Left colon (tissue), 2 donors: ENCODE measurements around the gene URB1. TPM values are rescaled to one million over a fixed set of nuclear protein-coding genes. Genes with fewer than 3 reads are reported as not detected.
"Not testable (repeated sequence)": the region's sequence is repeated elsewhere in the genome, so short reads cannot be mapped to it uniquely, and the experiment has no call there.

Experiments
- ATAC-seq: fragments of 200-7000 bp; cut with Tn5 transposase; one replicate; pipeline ENCODE4 v1.9.1; 2020; ENCODE audit warnings: mild to moderate bottlenecking, moderate library complexity
- DNase-seq, 2 donors: peaks; one replicate each; pipeline ENCODE4 v3.0.0-alpha.2; 2020
- intact Hi-C, 2 donors: fragments of 100-400 bp; cut with DNase I in 1 of 2; cut with micrococcal nuclease in 1 of 2; formaldehyde crosslinking; loops; one replicate each; pipeline versions ENCODE4 v1.11.2 to v1.14.0; 2022; cut with DNase I, micrococcal nuclease
- total RNA-seq, 2 donors: library from RNA; stranded (reverse); fragmentation: NEBNext Ultra II Directional; extraction: Animal tissue kit (Norgen Biotek cat#: 25700); gene quantifications; one replicate each; pipeline ENCODE4 v1.2.1, GENCODE V29; 2021
- donor health status: DM: no; HTN: no; CAD: no.
- donor health status: DM: yes; HTN: yes; CAD: no.

The URB1 gene
- total RNA-seq, 2 donors from 2014 or later, result 7.3 to 12.6 TPM

DNA sequence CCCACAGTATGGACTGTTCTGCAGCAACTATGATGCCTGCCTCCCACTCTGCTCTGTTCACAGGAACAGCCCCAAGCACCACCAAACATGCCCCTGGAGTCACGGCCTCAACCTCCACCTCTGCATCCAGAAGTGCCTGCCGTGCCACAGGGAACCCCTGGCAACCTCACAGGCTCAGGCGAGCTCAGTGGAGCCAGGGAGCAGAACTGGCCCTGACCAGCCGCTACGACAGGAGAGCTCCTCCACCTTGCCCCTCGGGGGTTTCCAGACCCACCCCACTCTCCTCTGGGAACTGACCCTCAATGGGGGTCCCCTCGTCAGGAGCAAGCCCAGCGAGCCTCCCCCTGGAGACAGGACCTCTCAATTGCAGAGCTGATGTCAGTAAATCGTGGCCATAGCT, 81.2 kb downstream of the URB1 start:
- DNase-seq (no peak), ATAC-seq (no peak)
- intact Hi-C loops, result no loop called here

DNA sequence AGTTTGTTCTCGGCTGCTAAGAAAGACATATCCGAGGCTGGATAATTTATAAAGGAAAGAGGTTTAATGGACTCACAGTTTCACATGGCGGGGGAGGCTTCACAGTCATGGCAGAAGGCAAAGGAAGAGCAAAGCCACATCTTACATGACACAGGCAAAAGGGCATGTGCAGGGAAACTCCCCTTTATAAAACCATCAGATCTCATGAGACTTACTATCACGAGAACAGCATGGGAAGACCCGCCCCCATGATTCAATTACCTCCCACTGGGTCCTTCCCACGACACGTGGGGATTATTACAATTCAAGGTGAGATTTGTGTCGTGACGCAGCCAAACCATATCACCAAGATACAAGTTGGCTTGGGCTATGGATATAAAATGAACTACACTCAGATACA, 81.8 kb downstream of the URB1 start:
- DNase-seq, ATAC-seq, intact Hi-C loops: not testable (repeated sequence)

DNA sequence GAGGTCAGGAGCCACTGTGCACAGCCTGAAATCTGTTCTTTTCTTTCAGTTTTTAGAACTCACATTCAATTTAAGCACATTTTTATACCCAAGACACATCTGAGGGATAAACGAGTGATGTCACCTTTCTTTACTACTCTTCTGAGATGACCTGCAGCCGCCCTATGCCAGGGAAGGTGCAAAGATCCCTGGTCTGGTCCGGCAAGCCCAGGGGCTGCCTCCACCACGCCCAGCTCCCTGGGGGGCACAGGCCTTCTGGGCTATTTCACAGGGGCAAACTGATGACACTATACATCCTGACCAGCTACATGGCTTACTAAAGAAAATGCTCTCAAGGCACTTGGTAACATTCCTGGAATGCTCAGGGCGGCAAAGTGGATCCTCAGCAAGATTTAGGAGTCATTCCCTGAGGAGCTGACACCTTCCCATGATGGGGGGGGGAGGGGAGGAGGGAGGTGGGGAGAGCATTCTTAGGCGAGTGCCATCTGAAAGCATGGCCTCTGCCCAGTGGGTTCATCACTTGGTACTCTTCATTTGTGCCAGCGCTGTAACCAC, 82.8 kb downstream of the URB1 start:
- ATAC-seq (no peak), DNase-seq (no peak)
- intact Hi-C loops, result no loop called here

DNA sequence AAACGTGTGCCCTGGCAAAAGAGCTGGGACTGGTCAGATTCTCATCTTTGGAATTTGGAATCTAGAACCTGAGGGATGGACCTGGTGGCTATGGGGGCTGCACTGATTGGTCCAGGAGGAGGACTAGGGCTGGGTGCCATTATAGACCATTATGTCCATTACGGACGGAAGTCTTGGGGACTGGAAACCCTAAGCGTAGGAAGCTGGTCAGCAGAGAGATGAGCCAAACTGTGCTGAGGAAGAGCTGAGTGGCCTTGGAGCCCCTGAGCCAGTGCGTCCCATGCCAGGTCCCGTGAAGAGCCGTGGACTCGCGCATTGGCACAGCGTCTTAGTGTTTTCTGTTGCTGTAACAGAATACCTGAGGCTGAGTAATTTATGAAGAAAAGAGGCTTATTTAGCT, 84.1 kb downstream of the URB1 start:
- ATAC-seq (no peak), DNase-seq (no peak)
- intact Hi-C loops, result no loop called here

DNA sequence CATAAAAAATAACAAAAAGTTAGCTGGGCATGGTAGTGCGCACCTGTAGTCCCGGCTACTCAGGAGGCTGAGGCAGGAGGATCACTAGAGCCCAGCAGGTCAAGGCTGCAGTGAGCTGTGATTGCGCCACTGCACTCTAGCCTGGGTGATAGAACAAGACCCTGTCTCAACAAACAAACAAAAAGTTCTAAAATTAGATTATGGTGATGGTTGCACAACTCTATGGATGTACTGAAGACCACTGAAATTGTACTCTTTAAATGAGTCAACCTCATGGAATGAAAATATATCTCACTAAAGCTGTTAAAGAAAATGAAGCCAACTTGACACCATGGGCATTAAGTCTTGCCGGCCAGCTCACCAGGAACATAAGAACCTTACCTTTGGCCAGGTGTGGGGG, 85.1 kb downstream of the URB1 start:
- DNase-seq (no peak), ATAC-seq (no peak)
- intact Hi-C loops, result no loop called here

DNA sequence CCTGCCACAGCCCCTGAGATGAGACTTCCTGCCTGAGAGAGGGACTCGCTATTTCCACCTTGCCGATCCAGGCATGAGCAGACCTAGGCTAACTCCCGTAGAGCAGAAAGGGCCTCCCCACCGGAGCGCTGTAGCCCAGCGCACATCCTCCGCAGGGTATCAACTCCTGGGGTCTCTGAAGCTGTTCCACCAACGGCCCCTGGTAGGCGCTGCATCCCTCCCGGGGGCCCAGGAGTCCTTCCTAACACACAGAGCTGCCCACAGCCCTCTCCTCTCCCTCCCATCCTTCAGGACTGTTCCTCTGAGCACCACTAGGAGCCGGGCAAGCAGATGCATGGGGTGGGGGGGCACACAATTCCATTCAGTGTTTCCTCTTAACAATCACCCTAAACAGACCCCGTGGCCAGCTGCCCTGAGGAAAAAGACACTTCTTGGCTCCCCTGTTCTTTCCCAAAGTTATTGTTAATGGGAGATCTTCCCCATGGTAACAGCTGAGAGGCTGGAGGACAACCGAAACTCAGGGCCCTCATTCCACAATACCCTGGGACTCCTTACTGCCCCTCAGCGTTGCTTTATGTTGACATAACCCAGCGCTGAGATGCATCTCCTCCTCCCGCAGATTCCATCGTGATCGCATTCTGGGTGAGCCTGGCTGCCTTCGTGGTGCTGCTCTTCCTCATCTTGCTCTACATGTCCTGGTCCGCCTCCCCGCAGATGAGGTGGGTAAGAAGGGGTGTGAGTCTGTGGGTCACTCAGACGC, 86.6 kb downstream of the URB1 start:
- ATAC-seq (no peak), DNase-seq (no peak)
- intact Hi-C loops, result no loop called here

DNA sequence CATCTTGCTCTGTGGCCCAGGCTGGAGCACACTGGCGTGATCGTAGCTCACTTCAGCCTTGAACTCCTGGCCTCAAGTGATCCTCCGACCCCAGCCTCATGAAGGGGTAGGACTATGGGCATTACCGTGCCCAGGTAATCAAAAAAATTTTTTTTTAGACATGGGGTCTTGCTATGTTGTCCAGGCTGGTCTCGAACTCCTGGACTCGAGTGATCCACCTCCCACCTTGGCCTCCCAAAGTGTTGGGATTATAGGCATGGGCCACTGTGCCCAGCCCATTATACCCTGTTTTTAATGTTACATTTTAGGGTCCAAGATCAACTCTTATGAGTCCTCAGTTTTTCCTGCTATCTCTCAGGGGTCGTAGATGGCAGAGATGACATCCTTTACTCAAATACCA, 87.8 kb downstream of the URB1 start:
- intact Hi-C loops, result no loop called here
- DNase-seq (no peak), ATAC-seq (no peak)

DNA sequence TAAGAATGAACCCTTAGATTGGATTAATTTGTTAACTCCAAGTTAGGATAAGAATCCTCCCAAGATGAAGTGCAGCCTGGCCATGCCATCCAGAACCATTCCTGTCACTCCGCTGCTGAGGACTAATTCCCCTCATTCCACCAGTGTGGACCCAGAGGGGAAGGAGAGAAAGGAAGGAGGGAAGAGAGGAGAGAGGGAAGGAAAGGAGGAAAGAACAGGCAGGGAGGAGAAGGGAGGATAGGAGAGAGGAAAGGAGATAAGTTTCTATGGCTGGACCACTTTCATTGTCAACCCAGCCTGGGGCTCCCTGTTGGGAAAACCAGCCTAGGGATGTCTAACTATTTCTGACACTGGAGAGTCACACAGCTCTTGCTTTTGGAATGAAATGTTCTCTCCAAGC, 89.4 kb downstream of the URB1 start:
- no peak for ATAC-seq

DNA sequence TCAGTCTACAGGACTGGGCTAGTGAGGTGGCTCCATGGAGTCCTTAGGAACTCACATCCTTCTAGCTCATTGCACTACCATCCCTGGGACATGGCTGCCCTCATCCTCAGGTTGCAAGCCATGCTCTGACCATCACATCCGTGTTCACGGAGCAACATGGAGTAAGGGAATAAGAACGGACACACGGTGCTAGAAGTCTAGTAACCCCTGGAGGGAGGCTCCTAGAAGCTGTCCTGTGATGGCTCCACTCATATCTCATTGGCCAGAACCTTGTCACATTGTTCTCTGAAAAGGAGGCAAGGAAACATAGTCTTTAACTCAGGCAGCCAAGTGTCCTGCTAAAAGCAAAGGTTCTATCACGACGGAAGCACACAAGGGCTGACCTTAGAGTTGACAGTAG, 90.3 kb downstream of the URB1 start:
- DNase-seq, result no peak
- no peak for ATAC-seq
- intact Hi-C loops, result no loop called here

More for the DNA sequence above, 89.4 kb downstream of the URB1 start:
- intact Hi-C loops, result no loop called here
- no peak for DNase-seq

DNA sequence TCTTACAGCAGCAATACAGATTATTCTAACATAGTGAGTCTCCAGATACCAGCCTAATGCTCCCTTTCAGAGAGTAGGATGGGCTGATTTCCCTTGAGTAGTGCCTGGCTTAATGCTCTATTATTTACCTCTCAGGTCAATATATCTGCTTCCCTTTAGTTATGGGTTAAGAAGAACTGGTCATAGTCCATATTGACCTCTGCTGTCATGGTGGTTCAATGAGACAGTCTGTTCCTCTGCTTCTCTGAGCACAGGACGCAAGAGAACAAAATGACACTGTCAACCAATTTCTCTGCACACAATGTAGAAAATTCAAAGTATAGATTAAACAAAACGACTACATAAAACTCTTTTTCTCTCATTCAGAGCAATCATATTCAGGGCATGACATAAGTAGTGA, 91.2 kb downstream of the URB1 start:
- intact Hi-C loops, result no loop called here
- DNase-seq (no peak), ATAC-seq (no peak)

DNA sequence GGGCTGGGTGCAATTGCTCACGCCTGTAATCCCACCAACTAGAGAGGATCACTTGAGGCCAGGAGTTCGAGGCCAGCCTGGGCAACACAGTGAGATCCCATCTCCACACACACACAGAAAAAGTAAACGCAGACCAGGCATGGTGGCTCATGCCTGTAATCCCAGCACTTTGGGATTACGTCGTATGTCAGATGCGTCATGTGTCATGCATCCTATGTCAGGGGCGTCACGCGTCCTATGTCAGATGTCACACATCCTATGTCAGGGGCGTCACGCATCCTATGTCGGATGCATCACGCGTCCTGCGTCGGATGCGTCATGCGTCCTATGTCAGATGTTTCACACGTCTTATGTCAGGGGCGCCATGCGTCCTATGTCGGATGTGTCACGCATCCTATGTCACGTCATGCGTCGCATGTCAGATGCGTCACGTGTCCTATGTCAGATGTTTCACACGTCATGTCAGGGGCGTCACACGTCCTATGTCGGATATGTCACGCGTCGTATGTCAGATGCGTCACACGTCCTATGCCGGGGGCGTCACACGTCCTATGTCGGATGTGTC, 92.6 kb downstream of the URB1 start:
- DNase-seq (no peak), ATAC-seq (no peak)
- intact Hi-C loops, result no loop called here

DNA sequence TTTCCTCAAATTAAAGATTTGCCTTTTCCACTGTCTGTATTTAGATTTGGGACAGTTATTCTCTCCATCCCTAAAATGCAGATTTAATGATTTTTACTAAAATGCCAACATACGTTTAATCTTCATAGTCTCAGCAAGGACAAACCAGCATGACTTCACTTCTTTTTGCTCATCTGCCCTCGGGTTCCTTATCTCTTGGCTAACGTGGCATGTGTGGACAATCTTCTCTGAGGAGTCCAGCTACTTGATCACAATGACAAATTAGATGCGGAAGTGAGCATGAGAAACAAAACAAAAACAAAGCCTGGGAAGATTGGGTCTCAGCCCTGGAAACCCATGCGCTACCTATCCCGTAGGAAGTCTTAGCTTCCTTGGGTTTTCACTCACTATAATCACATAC, 93.1 kb downstream of the URB1 start:
- intact Hi-C loops, result no loop called here
- DNase-seq (no peak), ATAC-seq (no peak)

DNA sequence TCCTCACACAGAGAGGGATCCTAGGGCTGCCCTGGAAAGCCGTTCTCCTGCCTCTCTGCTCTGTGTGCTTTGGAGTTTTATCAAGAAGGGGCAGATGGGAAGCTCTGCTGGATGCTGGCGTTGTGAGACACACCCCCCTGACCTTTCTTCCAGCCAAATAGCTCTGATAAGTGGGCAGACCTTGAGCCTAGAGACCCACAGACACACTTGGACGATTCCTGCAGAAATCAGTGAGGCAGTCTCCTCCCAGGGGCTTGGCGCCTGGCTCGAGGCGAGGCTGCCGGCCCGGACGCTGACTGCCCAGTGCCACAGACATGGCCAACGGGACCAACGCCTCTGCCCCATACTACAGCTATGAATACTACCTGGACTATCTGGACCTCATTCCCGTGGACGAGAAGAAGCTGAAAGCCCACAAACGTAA, 94.1 kb downstream of the URB1 start, which contains the start of gene MRAP:
MRAP (plus strand) TSS at position 198 of the 424 bp plus-strand sequence; CDS start at position 315, 117 bp downstream.
- DNase-seq (no peak), ATAC-seq (no peak)
- intact Hi-C loops, result no loop called here

DNA sequence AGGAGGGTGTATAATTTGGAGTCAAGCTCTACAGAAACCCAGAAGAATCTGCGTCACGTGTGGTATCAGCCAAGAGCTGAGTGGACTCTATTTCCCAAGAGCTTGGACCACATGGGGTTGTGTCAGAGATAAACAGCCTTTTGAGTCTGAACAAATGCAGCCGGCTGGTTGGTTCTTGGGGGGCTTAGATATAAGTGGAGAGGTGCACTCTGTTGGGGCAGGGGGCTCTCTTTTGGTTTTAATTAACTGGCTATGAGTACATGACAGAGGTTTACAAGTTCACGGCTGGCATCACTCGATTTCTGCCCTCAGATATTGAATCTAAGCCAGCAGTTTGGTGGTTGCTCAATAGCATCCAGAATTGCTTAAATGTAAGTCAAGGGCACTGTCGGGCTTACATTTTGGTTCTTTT, 94.7 kb downstream of the URB1 start:
- DNase-seq, result no peak
- intact Hi-C loops, result no loop called here
- ATAC-seq, result no peak

DNA sequence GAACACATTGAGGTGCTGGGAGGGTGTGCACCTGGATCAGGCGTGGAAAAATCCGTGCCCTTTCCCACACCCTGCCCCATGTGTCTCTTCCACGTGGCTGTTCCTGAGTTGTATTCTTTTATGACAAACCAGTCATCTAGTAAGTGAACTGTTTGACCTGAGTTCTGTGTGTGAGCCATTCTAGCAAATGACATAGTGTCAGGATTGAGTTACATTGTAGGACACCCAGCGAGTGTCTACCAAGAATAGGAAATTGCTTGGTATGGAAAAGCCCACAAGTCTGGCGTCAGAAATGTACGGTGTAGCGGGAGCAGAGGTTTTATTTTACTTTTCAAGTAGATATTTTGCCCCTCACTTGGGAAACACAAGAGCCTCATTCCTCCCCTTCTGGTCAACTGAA, 95.4 kb downstream of the URB1 start:
- ATAC-seq (peak; percentile 32), DNase-seq (no peak)
- intact Hi-C loops, result no loop called here

DNA sequence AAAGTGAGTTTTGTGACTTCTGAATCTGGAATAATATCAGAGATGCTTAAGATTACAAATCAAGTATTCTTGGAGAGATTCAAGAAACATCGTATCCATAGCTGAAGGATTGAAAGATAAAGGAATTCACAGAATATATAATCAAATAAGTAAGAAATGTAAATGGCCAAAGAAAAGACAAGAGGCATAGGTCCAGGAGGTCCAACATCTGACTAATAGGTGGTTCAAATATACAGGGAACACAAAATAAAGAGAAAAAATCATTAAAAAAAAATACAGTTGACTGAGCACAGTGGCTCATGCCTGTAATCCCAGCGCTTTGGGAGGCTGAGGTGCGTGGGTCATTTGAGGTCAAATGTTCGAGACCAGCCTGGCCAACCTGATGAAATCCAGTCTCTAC, 107.3 kb downstream of the URB1 start:
- DNase-seq (no peak), ATAC-seq (no peak)
- intact Hi-C loops, result no loop called here

DNA sequence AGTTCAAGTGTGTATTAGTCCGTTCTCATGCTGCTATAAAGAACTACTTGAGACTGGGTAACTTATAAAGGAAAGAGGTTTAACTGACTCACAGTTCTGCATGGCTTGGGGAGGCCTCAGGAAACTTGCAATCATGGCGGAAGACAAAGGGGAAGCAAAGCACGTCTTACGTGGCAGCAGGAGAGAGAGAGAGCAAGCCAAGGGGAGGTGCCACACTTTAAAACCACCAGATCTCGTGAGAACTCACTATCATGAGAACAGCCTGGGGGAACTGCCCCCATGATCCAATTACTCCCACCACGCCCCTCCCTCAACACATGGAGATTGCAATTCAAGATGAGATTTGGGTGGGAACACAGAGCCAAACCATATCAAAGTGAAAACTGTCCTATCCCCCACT, 109.8 kb downstream of the URB1 start:
- DNase-seq (no peak), ATAC-seq (no peak)
- intact Hi-C loops, result no loop called here

DNA sequence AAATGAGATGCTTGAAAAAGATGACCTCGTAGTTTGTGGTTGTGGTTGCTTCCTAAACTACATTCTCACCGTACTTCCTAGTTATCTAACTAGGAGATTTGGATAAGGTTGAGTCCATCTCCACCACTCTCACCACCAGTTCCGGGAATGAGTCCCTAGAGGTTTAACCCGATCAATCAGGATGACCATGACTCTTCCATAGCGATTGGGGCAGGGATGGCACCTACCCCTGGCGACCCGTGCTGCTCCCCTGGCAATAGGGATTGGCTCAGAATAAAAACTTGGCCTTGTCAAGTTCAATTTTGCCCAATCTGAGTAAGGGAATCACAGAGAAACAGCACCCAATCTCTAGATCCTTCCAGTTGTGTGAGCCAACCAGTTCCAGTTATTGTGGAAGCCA, 111.3 kb downstream of the URB1 start:
- intact Hi-C loops, result no loop called here
- DNase-seq, result no peak
- no peak for ATAC-seq

DNA sequence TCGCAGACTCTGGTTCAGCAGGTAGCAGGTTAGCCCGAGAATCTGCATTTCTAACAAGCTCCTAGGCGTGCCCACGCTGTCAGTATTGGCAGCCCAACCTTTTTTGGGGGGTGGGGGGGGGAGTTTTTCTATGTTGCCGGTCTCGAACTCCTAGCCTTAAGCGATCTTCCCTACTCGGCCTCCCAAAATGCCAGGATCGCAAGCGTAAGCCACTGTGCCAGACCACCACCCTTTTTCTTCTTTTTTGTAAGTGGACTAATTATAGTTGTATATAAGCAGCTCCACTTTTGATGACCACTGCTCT, 113.5 kb downstream of the URB1 start:
- ATAC-seq (no peak), DNase-seq (no peak)
- intact Hi-C loops, result no loop called here

DNA sequence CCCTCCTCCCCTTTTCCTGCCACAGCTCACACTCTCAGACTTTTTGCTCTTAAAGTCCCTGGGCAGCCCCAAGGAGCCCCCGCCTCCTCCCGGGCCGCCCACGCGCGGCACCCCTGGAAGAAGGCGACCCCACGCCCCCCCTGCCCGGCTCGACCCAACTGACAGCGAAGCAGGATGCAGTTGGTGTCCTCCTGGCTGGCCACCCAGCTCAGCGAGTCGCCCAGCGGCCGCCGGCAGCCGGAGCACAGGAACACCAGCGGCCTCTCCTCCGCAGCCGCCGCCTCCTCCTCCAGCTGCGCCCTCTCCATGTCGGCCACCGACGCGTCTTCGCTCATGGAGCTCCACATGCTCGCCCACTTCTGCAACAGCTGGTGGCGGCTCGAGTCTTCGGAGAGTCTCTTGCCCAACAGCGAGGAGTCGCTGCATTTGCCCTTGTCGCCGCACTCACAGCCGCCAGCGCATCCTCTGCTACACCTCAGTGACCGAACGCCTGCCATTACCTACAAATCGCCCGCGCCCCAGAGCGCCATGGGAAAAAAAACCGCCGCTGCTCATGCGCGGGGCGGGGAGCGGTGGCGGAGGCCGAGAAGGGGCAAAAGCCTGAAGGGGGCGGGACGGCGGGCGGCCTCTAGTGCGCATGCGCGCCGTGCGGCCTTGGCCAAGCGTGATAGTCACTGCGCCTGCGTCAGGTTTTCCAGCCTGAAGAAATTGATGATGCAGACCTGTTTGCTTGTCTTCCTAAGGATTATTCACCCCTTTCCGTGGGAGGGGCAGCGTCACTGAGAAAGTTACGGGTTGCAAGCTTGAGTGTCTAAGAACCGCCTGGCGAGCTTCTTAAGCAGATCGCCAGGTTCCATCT, 114.1 kb downstream of the URB1 start, which contains the start of gene MIS18A:
MIS18A (minus strand) TSS at position 532 of the 859 bp plus-strand sequence; CDS start at position 497, 35 bp downstream.
- peak; percentile 91 to 96 for DNase-seq
- peak; percentile 97 for ATAC-seq
- intact Hi-C loops, result no loop called here
